Fibroblast of lung (primary cell): ENCODE results near the gene LBH.

Experiments
- CTCF ChIP-seq, 2 donors: IDR thresholded peaks in 1 of 2; conservative IDR thresholded peaks in 1 of 2; 1 replicate in 1 of 2; 2 replicates in 1 of 2; pipeline ENCODE4 v1.5.1; 2011 to 2012; ENCODE audit warnings: low read length in 2 of 2, control low read depth in 1 of 2, inconsistent platforms in 1 of 2, low read depth in 1 of 2, mild to moderate bottlenecking in 1 of 2
- EZH2 ChIP-seq: IDR thresholded peaks from 2 replicates; pipeline ENCODE4 v1.5.1; 2012; ENCODE audit warnings: low read length, control low read depth, mild to moderate bottlenecking; ENCODE audit errors: missing control alignments

- no peak for TF ChIP-seq CTCF (conservative IDR thresholded peaks at IDR 0.05 in 1 of 2, IDR thresholded peaks at IDR 0.05 in 1 of 2; ENCODE audit: low read depth in 1 of 2, low read length in 2 of 2)
- no peak for TF ChIP-seq EZH2
Measured at GRCh38 chr2:30259071-30259470, 27.7 kb downstream of the LBH start.
